HCT116 (cell line): ENCODE results near the gene B4GALNT4.

Experiments
- EZH2 ChIP-seq: fragments of 200-600 bp; sonication (generic); IDR thresholded peaks from 2 replicates; pipeline ENCODE4 v1.6.1; 2017; ENCODE audit warnings: antibody characterized with exemption, mixed run types
- POLR2A ChIP-seq: IDR thresholded peaks from 2 replicates; pipeline ENCODE4 v1.7.0; 2011; ENCODE audit warnings: borderline replicate concordance; ENCODE audit not compliant: insufficient read depth, insufficient read length; ENCODE audit errors: extremely low read depth
- RAD21 ChIP-seq: IDR thresholded peaks from 2 replicates; pipeline ENCODE4 v1.6.1; 2012; ENCODE audit warnings: low read depth, mild to moderate bottlenecking
- TCF7L2 ChIP-seq: IDR thresholded peaks from 2 replicates; pipeline ENCODE4 v1.7.0; 2011; ENCODE audit warnings: borderline replicate concordance, inconsistent platforms; ENCODE audit not compliant: insufficient read depth, insufficient read length; ENCODE audit errors: extremely low read depth
- ZNF274 ChIP-seq: fragments of 200-500 bp; sonication (Bioruptor generic); IDR thresholded peaks from 2 replicates; pipeline ENCODE4 v1.6.1; 2014; ENCODE audit warnings: mild to moderate bottlenecking, low read depth, low read length, inconsistent platforms
- TF ChIP-seq, protein P1 (sequence below), 3 experiments: fragments of 200-600 bp in 1 of 3; sonication (generic) in 1 of 3; IDR thresholded peaks in 2 of 3; conservative IDR thresholded peaks in 1 of 3; 2 replicates each; pipeline ENCODE4 v1.5.1; 2012 to 2017; ENCODE audit warnings: low read depth in 2 of 3, low read length in 2 of 3, antibody characterized with exemption in 1 of 3, borderline replicate concordance in 1 of 3, control low read depth in 1 of 3, mild to moderate bottlenecking in 1 of 3, mixed read lengths in 1 of 3, mixed run types in 1 of 3, moderate library complexity in 1 of 3; ENCODE audit not compliant: insufficient read depth in 1 of 3

GRCh38 chr11:415640-416041, 46.3 kb downstream of the B4GALNT4 start:
- TF ChIP-seq ZNF274 = no peak
- TF ChIP-seq, protein P1, sequence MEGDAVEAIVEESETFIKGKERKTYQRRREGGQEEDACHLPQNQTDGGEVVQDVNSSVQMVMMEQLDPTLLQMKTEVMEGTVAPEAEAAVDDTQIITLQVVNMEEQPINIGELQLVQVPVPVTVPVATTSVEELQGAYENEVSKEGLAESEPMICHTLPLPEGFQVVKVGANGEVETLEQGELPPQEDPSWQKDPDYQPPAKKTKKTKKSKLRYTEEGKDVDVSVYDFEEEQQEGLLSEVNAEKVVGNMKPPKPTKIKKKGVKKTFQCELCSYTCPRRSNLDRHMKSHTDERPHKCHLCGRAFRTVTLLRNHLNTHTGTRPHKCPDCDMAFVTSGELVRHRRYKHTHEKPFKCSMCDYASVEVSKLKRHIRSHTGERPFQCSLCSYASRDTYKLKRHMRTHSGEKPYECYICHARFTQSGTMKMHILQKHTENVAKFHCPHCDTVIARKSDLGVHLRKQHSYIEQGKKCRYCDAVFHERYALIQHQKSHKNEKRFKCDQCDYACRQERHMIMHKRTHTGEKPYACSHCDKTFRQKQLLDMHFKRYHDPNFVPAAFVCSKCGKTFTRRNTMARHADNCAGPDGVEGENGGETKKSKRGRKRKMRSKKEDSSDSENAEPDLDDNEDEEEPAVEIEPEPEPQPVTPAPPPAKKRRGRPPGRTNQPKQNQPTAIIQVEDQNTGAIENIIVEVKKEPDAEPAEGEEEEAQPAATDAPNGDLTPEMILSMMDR (IDR thresholded peaks at IDR 0.05 in 2 of 3, conservative IDR thresholded peaks at IDR 0.05 in 1 of 3; ENCODE audit: borderline replicate concordance in 1 of 3, insufficient read depth in 1 of 3, low read depth in 2 of 3, low read length in 2 of 3) = no peak
- TF ChIP-seq TCF7L2 = no peak
- TF ChIP-seq EZH2 = no peak
- TF ChIP-seq POLR2A = no peak
- TF ChIP-seq RAD21 = no peak
